HG02884 (cell line): Measurements from ENCODE around the gene TMEM39B.
"Not testable (repeated sequence)": the region's sequence is repeated elsewhere in the genome, so short reads cannot be mapped to it uniquely, and the experiment has no call there.

Source experiments
- ATAC-seq: cut with Tn5 transposase; IDR thresholded peaks from one replicate; pipeline ENCODE4 v1.9.1; 2021; ENCODE audit warnings: mild to moderate bottlenecking, moderate library complexity; ENCODE audit not compliant: unreplicated experiment

Gene TMEM39B

DNA sequence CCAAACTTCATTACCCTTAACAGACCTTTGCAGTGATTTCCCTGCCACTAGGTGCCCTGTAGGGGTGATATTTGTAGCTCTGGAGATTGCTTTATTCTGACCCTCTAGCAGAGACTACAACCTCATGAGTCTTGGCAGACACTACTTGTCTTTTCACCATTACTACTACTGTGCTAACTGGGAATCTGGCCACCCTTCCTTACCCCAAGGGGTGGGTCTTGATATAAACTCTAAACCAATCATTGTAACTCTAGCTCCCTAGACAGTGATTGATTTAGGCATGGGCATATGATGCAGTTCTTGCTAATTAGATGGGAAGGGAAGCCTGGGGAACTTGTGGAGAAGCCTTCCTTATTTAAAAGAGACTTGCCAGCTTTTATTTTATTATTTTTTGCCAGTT lies 39.0 kb downstream of the TMEM39B start:
- no peak for ATAC-seq

DNA sequence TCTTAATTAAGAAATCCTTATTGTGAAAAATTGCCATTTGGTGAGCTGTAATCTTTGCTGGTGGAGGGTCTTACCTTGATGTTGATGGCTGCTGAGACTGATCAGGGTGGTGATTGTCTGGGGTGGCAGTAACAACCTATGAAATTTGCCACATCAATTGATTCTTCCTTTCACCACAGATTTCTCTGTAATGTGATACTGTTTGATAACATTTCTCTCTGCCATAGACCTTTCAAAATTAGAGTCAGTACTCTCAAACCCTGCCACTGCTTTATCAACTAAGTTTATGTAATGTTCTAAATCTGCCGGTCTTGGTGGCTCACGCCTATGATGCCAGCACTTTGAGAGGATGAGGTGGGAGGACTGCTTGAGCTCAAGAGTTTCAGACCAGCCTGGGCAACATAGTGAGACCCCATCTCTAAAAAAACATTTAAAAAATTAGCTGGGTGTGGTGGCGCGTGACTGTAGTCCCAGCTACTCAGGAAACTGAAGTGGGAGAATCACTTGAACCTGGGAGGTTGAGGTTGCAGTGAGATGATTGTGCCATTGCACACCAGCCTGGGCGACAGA lies 40.2 kb downstream of the TMEM39B start:
- ATAC-seq, result no peak

DNA sequence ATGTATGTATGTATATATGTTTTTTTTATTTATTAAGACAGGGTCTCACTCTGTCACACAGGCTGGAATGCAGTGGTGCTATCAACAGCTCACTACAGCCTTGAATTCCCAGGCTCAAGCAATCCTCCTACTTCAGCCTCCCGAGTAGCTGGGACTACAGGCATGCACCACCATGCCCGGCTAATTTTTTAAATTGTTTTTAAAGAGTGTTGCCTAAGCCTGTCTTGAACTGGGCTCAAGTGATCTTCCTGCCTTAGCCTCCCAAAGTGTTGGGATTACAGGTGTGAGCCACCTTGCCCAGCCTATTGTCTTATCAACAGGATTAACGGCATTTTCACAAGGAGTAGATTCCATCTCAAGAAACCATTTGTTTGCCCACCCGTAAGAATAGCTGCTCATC lies 40.7 kb downstream of the TMEM39B start:
- ATAC-seq, result not testable (repeated sequence)

DNA sequence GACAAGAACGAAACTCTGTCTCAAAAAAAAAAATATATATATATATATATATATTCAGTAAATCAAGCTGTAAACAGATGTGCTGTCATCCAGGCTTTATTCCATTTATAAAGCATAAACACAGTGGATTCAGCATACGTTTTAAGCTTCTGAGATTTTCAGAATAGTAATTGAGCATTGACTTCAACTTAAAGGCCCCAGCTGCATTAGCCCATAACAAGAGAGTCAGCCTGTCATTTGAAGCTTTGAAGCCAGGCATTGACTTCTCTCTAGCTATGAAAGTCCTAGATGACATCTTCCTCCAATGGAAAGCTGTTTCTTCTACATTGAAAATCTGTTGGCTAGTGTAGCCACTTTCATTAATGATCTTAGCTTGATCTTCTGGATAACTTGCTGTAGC lies 41.7 kb downstream of the TMEM39B start:
- no peak for ATAC-seq

DNA sequence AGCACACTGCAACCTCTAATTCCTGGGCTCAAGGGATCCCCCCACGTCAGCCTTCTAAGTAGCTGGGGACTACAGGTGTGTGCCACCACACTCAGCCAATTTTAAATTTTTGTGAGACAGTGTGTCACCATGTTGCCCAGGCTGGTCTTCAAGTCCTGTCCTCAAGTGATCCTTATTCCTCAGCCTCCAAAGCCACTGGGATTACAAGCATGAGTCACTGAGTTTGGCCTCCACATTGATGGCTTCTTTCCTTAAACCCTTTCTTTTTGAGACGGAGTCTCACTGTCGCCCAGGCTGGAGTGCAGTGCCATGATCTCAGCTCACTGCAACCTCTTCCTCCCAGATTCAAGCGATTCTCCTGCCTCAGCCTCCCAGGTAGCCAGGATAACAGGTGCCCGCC lies 42.8 kb downstream of the TMEM39B start:
- ATAC-seq, result no peak

DNA sequence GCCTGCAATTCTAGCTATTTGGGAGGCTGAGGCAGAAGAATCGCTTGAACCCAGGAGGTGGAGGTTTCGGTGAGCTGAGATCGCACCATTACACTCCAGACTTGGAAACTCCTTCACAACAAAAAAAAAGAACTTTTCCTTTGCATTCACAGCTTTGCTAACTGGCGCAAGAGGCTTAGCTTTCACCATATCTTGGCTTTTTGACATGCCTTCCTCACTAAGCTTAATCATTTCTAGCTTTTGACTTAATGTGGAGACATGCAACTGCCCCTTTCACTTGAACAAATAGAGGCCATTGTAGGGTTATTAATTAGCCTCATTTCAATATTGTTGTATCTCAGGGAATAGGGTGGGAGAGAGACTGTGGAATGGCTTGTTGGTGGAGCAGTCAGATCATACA lies 43.8 kb downstream of the TMEM39B start:
- ATAC-seq, result no peak

DNA sequence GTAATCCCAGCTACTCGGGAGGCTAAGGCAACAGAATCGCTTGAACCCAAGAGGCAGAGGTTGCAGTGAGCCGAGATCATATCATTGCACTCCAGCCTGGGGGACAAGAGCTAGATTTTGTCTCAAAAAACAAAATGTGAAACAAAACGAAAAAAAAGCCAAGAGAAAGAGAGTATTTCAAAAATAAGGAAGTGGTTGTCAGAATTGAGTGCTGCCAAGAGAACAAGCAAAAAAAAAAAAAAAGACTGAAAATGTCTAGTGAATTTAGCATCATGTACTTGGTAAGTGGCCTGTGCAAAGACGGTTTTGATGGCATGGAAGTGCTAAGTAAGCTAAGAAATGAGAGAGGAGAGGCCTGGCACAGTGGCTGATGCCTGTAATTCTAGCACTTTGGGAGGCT lies 49.4 kb downstream of the TMEM39B start:
- no peak for ATAC-seq

DNA sequence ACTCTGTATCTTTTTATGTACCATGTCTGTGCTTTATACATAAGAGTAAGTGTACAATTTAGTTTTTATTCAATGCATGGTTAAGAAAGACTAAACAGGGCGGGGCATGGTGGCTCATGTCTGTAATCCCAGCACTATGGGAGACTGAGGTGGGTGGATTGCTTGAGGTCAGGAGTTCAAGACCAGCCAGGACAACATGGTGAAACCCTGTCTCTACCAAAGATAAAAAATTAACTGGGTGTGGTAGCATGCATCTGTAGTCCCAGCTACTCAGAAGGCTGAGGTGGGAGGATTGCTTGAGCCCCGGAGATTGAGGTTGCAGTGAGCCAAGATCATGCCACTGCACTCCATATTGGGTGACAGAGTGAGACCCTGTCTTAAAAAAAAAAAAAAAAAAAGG lies 50.6 kb downstream of the TMEM39B start:
- ATAC-seq, result not testable (repeated sequence)

DNA sequence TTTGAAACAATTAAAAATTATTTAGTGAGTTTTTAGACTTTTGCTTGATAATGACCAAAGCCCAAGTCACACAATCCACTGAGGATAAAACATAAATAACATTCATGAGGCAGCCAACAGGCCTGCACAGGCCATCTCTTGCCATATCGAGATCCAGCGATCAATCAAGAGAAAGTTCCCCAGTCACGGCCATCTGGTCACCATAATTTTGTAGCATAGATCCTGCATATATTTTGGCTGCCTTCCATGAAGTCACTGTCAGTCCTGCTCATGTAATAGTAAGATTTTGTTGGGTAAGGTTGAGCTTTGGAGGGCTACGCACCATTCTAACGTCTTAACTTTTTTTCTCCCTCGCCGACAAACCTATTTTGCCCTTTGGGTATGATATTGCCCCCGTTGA lies 52.6 kb downstream of the TMEM39B start:
- ATAC-seq, result no peak

DNA sequence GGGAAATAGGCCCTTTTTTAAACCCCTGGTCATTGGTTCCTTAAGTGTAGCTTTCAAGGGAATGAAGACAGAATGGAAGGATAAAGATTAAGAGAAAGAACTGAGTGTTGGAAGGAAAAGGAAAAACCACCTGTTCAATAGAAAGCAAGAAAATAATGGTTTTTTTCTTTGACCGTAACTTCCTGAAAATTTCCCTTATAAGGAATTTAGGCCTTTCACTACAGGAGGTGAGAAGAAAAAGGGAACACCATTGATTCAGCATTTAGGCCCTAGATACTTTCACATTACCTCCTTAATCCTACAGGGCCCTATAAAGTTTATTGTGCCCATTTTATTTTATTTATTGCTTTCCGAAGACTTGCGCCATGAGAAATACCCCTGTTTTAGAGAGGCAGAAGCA lies 54.0 kb downstream of the TMEM39B start:
- ATAC-seq, result no peak

DNA sequence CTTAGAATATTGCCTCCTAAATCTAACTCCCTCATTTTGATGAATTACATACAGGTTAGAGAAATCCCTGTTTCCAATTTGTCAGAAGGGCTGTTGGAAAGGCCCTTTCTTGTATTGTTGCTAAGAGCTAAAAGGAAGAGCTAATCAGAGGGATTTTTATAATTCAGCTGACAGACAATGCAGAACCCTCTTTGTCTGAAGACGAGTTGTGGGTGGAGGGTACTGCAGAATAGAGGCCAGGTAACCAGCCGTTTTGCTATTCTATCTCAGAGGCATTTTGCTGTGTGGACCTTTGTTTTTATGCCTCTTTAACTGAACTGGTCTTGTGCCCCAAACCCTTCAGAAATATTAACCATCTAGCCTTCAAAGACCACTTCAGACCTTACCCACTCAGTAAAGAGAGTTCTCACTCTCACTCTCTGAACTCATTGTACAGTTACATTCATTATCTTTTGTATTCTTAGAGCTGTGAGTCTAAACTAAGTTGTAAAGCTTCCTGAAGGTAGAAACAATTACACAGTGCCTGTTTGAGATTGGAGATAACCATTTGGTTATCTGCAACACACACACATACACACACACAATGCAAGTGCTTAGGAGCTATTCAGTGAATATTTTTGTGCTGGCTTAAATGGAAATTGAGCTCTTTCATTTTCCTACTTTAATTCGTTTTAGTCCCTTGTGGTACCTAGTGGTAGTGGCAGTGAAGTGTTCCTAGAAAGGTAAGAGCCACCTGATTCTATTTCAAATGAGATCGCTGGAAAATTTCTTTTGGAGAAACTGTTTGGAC lies 54.9 kb downstream of the TMEM39B start:
- ATAC-seq, result no peak

DNA sequence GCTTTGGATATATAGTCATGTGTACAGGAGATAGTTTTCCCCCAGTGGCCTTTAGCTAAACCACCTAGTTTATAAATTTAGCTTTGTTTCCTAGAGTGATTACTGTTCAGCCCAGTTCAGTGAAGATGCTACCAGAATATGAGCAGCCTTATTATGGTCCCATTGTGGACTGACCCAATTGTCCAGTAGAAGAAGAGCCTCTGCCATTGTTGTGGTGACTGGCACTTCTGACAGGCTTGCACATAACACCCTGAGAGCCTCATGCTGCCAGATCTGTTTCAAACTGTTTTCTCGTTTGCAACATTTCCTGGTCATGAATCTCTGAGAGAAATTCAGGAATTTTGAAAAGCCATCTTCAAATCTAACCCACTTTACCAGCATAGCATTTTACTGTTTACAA lies 55.7 kb downstream of the TMEM39B start:
- ATAC-seq, result no peak

DNA sequence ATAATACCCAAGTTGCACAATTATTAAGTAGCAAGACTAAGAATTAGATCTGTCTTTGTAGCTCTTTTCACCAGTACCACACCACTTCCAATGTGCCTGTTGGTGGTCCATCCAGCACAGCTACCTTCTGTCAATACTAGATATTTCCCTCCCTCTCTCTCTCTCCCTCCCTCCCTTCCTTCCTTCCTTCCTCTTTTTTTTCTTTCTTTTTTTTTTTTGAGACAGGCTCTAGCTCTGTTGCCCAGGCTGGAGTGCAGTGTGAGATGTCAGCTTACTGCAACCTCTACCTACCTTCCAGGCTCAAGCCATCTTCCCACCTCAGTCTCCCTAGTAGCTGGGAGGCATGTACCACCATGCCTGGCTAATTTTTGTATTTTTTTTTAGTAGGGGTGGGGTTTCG lies 56.2 kb downstream of the TMEM39B start:
- no peak for ATAC-seq

DNA sequence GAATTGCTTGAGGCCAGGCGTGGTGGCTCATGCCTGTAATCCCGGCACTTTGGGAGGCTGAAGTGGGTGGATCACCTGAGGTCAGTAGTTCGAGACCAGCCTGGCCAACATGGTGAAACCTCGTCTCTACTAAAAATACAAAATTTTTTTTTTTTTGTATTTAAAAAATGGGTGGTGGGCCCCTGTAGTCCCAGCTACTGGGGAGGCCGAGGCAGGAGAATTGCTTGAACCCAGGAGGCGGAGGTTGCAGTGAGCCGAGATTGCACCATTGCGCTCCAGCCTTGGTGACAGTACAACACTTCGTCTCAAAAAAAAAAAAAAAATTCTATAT lies 61.2 kb downstream of the TMEM39B start:
- ATAC-seq, result not testable (repeated sequence)

DNA sequence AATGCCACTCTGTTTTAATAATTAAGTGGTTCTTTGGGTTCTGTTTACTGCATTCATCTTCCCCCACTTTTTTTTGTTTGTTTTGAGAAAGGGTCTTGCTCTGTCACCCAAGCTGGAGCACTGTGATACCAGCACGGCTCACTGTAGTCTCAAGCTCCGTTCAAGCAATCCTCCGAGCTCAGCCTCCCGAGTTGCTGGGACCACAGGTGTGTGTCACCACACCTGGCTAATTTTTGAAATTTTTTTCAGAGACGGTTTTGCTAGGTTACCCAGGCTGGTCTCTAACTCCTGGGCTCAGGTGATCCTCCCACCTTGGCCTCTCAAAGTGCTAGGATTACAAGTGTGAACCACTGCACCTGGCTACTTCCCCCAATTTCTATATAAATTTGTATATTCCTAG lies 64.4 kb downstream of the TMEM39B start:
- ATAC-seq, result no peak

DNA sequence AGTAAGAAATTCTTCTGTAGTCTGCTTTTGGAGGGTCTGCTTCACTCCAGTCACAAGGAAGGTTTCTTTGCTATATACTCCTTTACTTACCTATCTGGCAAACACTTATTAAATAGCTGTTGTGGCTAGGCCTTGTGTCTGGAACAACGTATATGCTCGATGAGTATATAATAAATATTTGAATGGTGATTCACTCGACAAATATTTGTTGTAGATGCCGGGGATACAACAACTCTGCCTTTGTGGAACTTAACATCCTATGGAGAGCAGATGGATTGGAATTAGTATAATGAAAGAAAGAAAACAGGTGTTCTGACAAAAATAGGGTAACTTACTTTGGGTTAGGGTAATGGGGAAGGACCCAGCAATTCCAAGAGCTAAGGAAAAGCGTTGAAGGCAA lies 66.2 kb downstream of the TMEM39B start:
- no peak for ATAC-seq

DNA sequence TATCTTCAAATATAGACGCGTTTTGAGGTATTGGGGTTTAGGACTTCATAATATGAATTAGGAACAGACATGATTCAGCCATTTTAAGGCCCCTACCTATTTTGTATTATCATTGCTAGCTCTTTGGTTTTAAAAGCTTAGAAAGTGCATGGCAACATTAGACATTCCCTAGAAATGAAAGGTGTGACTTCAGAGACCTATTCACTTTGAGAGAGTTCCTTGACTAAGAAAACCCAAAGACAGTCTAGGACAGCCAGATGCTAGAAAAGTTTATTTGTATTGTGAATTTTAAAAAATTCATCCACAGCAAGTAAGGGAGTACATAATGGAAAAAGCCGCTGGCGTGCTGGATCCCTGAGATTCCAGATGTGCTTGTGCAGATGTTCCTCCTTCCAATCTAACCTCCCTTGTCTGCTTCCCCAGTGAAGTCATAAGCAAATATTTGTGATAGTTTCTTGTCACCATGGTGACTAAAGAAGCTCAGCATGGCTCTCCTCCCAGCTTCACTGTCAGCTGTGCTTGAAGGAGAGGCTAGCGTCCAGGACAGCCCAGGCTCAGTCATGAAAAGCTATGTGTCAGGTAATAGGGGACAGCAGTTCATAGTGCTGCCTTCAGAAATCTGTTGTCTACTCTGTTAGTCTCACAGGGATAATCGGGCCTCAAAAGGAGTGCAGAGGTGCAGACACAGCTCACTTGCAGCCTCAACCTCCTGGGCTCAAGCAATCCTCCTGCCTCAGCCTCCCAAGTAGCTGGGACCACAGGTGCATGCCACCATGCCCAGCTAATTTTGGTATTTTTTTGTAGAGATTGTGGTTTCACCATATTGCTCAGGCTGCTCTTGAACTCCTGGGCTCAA lies 69.9 kb downstream of the TMEM39B start:
- no peak for ATAC-seq

DNA sequence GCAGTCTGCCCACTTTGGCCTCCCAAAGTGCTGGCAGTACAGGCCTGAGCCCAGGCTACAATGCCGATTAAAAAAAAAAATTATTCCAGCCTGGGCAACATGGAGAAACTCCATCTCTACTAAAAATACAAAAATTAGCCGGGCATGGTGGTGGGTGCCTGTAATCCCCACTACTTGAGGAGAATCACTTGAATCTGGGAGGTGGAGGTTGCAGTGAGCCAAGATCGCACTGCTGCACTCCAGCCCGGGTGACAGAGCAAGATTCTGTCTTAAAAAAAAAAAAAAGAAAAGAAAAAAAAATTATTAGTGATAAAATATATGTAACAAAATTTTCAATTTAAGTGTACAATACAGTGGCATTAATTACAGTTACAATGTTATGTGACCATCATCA lies 70.6 kb downstream of the TMEM39B start:
- ATAC-seq, result not testable (repeated sequence)

DNA sequence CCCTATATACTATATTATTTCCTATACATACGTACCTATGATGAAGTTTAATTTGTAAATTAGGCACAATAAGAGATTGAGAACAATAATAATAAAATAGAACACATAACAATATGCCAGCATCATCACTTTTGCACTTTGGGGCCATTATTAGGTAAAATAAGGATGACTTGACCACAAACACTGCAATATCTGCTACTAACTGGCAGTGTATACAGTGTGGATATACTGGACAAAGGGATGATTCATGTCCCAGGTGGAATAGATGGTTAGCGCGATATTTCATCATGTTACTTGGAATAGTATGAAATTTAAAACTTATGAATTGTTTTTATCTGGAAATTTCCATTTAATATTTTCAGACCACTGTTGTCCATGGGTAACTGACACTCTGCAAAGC lies 71.3 kb downstream of the TMEM39B start:
- ATAC-seq, result no peak

DNA sequence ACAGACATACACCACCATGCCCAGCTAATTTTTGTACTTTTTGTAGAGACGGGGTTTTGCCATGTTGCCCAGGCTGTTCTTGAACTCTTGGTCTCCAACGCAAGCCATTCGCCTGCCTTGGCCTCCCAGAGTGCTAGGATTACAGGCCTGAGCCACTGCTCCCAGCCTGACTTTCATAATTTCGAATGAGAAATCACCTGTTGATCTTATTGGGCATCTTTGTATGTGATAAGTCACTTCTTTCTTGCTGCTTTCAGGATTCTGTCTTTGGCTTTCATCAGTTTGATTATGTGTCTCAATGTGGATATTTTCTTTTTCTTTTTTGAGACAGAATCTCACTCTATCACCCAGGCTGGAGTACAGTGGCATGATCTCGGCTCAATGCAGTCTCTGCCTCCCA lies 75.1 kb downstream of the TMEM39B start:
- ATAC-seq, result not testable (repeated sequence)

DNA sequence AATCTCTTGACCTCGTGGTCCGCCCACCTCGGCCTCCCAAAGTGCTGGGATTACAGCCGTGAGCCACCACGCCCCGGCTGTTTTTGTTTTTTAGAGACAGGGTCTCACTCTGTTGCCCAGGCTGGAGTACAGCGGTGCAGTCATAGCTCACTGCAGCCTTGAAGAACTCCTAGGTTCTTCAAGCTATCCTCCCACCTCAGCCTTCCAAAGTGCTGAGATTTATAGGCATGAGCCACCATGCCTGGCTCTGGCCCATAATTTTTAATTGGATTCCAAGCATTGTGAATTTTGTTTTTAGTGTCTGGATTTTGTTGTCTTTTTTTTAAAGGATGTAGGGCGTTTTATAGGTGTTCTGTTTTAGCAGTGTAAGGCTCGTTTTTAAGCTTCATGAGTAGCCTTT lies 78.1 kb downstream of the TMEM39B start:
- ATAC-seq, result no peak

DNA sequence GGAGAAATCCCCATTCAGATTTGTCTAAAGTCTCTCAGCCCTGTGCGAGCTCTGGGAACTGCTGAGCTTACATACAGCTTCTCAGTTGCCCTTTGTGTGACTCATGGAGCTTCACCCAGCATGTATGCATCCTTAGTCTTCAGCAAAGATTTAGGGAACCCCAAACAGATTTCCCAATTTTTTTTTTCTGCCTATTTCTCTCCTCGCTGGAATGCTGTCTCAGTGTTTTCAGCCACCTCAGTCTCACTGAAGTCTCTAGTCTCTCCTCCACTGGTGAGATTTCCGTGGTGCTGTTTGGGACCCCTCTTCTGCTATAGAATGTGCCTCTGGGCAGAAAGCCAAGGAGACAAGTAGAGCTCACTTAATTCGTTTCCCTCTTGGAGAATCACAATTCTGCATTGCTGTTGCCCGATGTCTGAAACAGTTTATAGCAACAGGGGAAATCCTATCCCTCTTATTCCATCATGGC lies 78.6 kb downstream of the TMEM39B start:
- ATAC-seq, result no peak
